Colonic mucosa (tissue), 4 donors: ENCODE data around the gene TNIP1. TPM values are rescaled to one million over a fixed set of nuclear protein-coding genes. Genes with fewer than 3 reads are reported as not detected.

Source experiments
- DNase-seq: peaks from one replicate; pipeline ENCODE4 v3.0.0-alpha.2; 2020
- H3K27ac ChIP-seq: fragments of 200-600 bp; one replicate; pipeline ENCODE4 v1.8.0; 2021
- H3K27me3 ChIP-seq: fragments of 200-600 bp; one replicate; pipeline ENCODE4 v1.8.0; 2021
- H3K36me3 ChIP-seq: fragments of 200-600 bp; one replicate; pipeline ENCODE4 v1.8.0; 2021
- H3K4me1 ChIP-seq: fragments of 200-600 bp; one replicate; pipeline ENCODE4 v1.8.0; 2021; ENCODE audit warnings: mild to moderate bottlenecking
- H3K4me3 ChIP-seq: fragments of 200-600 bp; one replicate; pipeline ENCODE4 v1.8.0; 2021
- H3K9ac ChIP-seq, 2 donors: one replicate each; pipeline ENCODE4 v1.7.0; 2013; ENCODE audit warnings: control low read depth in 2 of 2, low read depth in 2 of 2, low read length in 2 of 2
- H3K9me3 ChIP-seq: fragments of 200-600 bp; one replicate; pipeline ENCODE4 v1.8.0; 2021
- CTCF ChIP-seq: fragments of 200-600 bp; IDR thresholded peaks from one replicate; pipeline ENCODE4 v1.8.0; 2022; ENCODE audit warnings: antibody characterized with exemption, mild to moderate bottlenecking
- intact Hi-C: fragments of 100-400 bp; cut with DNase I; formaldehyde crosslinking; loops from one replicate; pipeline ENCODE4 v1.14.1; 2022
- total RNA-seq, 2 donors: library from RNA; stranded (reverse); fragmentation: NEBNext Ultra II Directional in 1 of 2; extraction: Animal tissue kit (Norgen Biotek cat#: 25700) in 1 of 2; gene quantifications; one replicate each; pipeline ENCODE4 v1.2.1, GENCODE V29; 2021
- donor health status: healthy.
- donor health status: DM: no; HTN: no; CAD: no.
- donor health status: DM: no; HTN: no; CAD: no.

The TNIP1 gene
- total RNA-seq, 2 donors from 2014 or later, result 153 to 220 TPM

- peak overlapping the region; percentile 19 for H3K27ac ChIP-seq
Observed at GRCh38 chr5:151078490-151079262, 2.2 kb downstream of the TNIP1 start.

GRCh38 chr5:151077967-151078366 is 2.9 kb downstream of the TNIP1 start:
- H3K27me3 ChIP-seq, result no peaks in the 10 kb centered on the region
- no peak overlapping the region for H3K9ac ChIP-seq
- no peak for TF ChIP-seq CTCF
- intact Hi-C loops, result no loop called here
- no peaks in the 10 kb centered on the region for H3K36me3 ChIP-seq
- H3K4me1 ChIP-seq, result peaks cover 15% of the 10 kb centered on the region
- H3K9me3 ChIP-seq, result no peaks in the 10 kb centered on the region
- no peak overlapping the region for H3K4me3 ChIP-seq
- no peak overlapping the region for H3K27ac ChIP-seq
- DNase-seq, result no peak

More at GRCh38 chr5:151078490-151079262, 2.2 kb downstream of the TNIP1 start:
- intact Hi-C loops, result no loop called here
- Histone ChIP-seq H3K4me3 (no peak overlapping the region), H3K9me3 (no peaks in the 10 kb centered on the region), H3K36me3 (no peaks in the 10 kb centered on the region), H3K27me3 (no peaks in the 10 kb centered on the region), H3K9ac (peak overlapping the region; percentile 59 to 60), H3K4me1 (peaks cover 18% of the 10 kb centered on the region)
- no peak for DNase-seq
- no peak for TF ChIP-seq CTCF

- Histone ChIP-seq H3K9me3 (no peaks in the 10 kb centered on the region), H3K4me3 (no peak overlapping the region), H3K9ac (no peak overlapping the region), H3K36me3 (no peaks in the 10 kb centered on the region), H3K4me1 (peaks cover 9% of the 10 kb centered on the region), H3K27me3 (no peaks in the 10 kb centered on the region), H3K27ac (no peak overlapping the region)
- TF ChIP-seq CTCF, result no peak
- intact Hi-C loops, result no loop called here
- no peak for DNase-seq
Observed at GRCh38 chr5:151077419-151077818, 3.4 kb downstream of the TNIP1 start.

- DNase-seq, result no peak
- intact Hi-C loops, result no loop called here
- Histone ChIP-seq H3K9me3 (no peaks in the 10 kb centered on the region), H3K27me3 (no peaks in the 10 kb centered on the region), H3K4me3 (no peak overlapping the region), H3K4me1 (peaks cover 8% of the 10 kb centered on the region), H3K36me3 (no peaks in the 10 kb centered on the region), H3K9ac (no peak overlapping the region), H3K27ac (no peak overlapping the region)
- TF ChIP-seq CTCF, result no peak
Observed at GRCh38 chr5:151076616-151077015, 4.2 kb downstream of the TNIP1 start.

- H3K4me1 ChIP-seq, result peaks cover 8% of the 10 kb centered on the region
- intact Hi-C loops, result no loop called here
- no peak for TF ChIP-seq CTCF
- H3K27ac ChIP-seq, result peak overlapping the region; percentile 41
- no peaks in the 10 kb centered on the region for H3K36me3 ChIP-seq
- H3K27me3 ChIP-seq, result no peaks in the 10 kb centered on the region
- peak; percentile 53 for DNase-seq
- no peaks in the 10 kb centered on the region for H3K9me3 ChIP-seq
- H3K9ac ChIP-seq, result no peak overlapping the region
- H3K4me3 ChIP-seq, result no peak overlapping the region
Observed at GRCh38 chr5:151075698-151076331, 5.0 kb downstream of the TNIP1 start.
